GM19043 (cell line): ENCODE data around the gene ADGRD1.

Experiments
- ATAC-seq: cut with Tn5 transposase; IDR thresholded peaks from one replicate; pipeline ENCODE4 v1.9.1; 2021; ENCODE audit warnings: low read depth; ENCODE audit not compliant: unreplicated experiment

The ADGRD1 gene

DNA sequence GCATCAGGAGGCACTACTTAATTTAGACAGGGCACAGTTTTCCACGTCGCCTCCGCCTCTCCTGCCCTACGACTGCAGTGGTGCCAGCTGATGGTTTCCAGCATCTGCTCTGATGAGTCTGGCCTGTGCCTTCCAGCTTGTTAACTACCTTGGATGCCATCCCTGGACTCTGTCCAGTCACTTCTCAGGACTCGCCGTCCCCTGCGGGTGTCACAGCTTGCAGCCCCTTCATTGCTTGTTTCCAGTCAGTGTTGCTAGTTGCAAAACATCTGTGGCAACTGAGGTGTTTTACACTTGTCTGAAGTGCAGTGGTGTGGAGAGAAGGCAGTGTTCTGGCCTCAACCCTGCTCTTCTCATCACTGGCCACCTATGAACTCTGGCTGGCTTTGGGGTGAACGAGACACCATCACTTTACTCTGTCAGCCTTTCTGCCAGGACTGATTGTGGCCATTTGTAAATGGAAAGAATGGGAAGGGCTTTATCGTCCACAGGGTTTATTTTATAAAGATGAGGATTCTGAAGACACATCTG is 8.3 kb downstream of the ADGRD1 start:
- ATAC-seq, result no peak

- no peak for ATAC-seq
Observed at GRCh38 chr12:130965214-130965613, 11.5 kb downstream of the ADGRD1 start.

GRCh38 chr12:130965668-130966067 is 12.0 kb downstream of the ADGRD1 start:
- no peak for ATAC-seq

DNA sequence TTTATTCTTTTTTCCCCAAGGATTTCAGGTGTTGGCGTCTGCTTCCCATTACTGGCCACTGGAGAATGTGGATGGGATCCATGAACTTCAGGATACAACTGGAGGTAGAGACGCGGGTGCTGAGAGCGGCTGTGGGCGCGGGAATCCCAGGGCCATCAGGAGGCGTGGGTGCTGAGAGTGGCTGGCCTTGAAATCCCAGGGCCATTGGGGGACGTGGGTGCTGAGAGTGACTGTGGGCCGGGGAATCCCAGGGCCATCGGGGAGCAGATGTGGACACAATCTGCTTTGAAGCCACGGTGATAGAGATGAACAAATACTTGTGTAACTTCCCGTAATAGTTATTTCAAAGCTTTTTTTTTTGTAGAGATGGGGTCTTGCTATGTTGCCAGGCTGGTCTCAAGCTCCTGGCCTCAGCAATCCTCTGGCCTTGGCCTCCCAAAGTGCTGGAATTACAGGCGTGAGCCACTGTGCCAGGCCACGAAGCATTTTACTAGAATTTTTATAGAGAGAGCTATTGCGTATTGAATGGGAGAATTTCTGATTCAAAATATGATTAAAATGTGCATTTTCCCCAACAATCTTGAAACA is 12.8 kb downstream of the ADGRD1 start:
- no peak for ATAC-seq

DNA sequence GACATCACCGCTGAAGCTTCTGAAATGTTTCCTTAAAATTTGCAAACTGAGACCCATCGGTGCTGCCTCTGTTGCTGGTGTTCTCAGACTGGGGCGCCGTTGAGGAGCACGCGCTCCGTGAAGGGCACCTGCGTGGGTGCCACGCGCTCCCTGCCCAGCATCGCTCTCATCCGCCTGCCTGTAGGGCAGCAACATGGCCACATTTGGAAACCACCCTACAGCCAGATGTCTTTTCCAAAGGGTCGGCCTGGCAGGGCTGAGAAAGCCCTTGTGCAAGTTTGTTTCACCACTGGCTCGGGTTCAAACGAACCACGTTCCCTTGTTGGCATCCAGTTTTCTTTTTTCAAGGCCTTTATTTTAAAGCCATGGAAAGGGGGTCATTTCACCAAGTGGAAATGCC is 13.9 kb downstream of the ADGRD1 start:
- no peak for ATAC-seq

DNA sequence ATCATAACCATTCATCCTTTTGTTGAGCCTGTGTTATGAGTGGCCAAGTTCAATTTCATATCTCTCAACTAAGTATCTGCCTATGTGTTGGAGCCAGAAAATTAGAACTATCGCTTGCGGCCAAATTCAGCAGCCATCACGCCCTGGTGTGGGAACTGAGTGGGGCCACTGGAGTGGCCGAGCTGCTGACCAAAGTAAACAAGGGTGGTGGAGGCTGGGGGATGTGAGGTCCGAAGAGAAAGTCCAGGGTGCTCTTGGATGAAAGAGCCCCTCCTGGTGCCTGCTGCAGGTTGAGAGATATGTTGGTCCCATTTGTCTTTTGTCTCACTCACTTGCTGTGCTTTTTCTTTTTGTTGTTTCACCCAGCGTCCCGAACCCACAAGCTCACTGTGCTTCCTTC is 14.9 kb downstream of the ADGRD1 start:
- ATAC-seq, result no peak

- ATAC-seq, result no peak
Observed at GRCh38 chr12:130969223-130969622, 15.5 kb downstream of the ADGRD1 start.

GRCh38 chr12:130970165-130970907 is 16.6 kb downstream of the ADGRD1 start:
- no peak for ATAC-seq

- no peak for ATAC-seq
Observed at GRCh38 chr12:130970908-130971233, 17.2 kb downstream of the ADGRD1 start.

- no peak for ATAC-seq
Observed at GRCh38 chr12:130971925-130972585, 18.3 kb downstream of the ADGRD1 start.

- no peak for ATAC-seq
Observed at GRCh38 chr12:130972586-130972950, 18.9 kb downstream of the ADGRD1 start.

DNA sequence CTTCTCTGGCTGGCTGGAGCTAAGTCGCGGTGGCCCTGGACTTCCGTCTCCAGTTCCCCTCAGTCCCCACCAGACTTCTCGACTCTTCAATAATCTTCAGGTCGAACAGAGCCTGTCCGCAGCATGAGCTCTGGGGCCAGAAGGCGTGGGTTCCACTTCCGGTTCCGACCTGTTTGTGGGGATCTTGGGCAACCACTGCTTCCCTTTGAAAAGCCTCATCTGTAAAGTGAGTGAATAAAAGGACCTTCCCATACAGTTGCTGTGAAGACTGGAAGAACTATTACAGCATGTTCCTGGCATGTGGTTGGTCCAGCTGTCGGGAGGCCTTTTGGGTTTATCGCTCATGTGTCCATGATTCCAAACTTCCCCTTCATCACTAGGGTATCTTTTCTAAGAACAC is 19.4 kb downstream of the ADGRD1 start:
- no peak for ATAC-seq

- ATAC-seq, result no peak
Observed at GRCh38 chr12:130973906-130974305, 20.2 kb downstream of the ADGRD1 start.

- ATAC-seq, result no peak
Observed at GRCh38 chr12:130975116-130975515, 21.4 kb downstream of the ADGRD1 start.

DNA sequence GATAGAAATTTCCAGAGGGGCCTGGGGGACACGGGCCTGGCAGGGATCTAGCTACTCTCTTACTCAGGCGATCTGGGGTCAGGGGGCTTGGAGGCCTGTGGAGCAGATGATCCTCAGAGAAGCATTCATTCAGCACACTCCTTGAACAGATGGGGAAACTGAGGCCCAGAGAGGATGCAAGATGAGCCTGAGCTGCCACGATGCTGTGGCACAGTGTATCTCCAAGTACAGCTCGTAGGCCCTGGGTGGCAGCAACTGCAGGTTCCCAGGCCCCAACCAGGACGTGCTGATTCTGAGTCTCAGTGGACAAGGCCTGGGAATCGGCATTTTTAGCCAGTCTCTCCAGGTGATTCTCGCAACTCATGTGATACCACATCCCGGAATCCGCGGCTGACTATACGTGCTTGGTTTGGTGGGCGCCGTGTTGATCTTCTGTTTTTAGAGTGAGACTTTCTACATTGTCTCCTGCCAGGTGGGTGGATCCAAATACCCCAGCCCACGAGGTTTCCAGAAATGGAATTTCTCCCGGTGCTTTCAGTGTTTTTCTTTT is 22.5 kb downstream of the ADGRD1 start:
- no peak for ATAC-seq

GRCh38 chr12:130977046-130977742 is 23.5 kb downstream of the ADGRD1 start:
- no peak for ATAC-seq

DNA sequence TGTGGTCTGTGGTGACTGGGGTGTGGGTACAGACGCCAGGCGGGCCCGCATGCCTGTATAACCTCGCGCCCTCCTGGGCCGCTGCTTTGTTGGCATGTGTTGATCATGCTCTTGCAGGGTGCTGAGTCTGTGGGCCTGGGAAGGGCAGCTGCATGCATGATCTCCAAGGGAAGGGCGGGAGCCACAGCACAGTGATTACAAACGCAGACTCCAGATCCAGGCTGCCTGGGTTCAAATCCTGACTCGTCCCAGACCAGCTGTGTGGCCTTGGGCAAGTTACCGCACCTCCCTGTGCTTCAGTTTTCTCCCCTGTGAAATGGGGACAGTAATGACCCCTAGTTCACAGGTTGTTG is 24.0 kb downstream of the ADGRD1 start:
- no peak for ATAC-seq

GRCh38 chr12:130978785-130979184 is 25.1 kb downstream of the ADGRD1 start:
- ATAC-seq, result no peak

DNA sequence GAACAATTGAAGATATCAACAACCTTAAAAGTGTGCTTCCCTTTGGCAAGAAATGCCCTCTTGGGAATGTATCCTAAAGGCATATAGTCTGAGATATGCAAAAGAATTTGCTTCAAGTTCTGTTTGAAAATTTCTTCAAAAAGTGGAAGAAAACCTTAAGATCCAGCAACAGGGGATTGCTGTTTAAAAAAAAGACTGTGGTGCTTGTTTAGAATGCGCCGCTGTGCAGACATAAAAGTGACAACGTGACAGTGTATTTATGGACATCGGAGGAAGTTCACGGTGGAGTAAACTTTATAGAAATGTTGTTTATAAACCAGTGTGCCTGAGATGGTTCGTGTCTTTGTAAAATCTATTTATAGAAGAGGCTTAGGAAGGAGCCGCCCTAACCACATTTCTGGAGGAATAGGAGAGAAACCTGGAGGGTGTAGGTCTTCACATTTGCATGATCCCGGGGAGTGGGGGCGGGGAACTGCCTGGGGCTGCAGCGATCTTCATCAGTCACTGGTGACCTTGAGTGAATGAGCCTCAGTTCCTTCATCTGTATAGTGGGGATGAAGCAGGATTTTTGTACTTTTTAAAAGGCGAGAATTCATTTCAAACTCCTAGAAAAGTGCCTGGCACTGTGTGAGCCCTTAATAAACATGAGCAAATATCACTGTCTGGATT is 27.5 kb downstream of the ADGRD1 start:
- ATAC-seq, result no peak

GRCh38 chr12:130981911-130982310 is 28.2 kb downstream of the ADGRD1 start:
- ATAC-seq, result no peak
